ENCODE measurements around the gene SFTPB. TPM values are rescaled to one million over a fixed set of nuclear protein-coding genes. Genes with fewer than 3 reads are reported as not detected.

The SFTPB gene
- total RNA-seq, 3 donors from 2014 or later = 3.7 TPM; not detected in 2

DNA sequence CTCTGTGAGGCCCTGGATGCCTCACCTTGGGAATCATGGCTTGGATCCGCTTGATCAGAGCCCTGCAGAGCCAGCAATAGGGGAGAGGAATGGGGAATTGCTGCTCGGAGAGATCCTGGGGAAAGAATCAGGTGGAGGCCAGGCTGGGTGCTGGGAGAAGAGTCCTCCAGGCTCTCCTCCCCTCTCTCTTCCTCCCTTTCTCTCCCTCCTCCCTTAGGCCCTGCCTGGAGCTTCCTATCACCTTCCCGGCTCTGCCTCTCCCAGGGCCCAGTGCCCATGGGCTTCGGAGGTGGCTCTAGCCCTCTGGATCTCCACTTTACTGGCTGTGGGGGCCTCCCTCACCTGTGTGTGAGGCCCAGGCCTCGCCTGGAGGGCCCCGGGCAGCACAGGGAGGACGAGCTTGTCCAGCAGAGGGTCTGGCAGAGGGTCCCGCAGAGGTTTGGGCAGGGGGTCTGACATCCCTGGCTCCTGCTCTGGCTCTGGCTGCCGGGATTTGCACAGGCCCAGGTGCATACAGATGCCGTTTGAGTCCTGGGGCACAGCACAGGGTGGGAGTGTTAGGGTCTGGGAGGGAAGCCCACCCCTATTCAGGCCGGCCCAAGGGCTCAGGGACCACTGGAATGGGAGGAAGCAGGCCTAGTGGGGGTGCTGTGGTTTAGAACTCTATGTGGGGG is 2.6 kb downstream of the SFTPB start:
- intact Hi-C loops (cut with DNase I; ENCODE audit: low total_unique reads) = no loop called here
- H3K27ac ChIP-seq = no peak overlapping the region
- no peaks in the 10 kb centered on the region for H3K9me3 ChIP-seq
- no peak for TF ChIP-seq POLR2AphosphoS5 (IDR thresholded peaks at IDR 0.05)
- no peak for TF ChIP-seq POLR2A (IDR thresholded peaks at IDR 0.05)
- TF ChIP-seq, protein P1, sequence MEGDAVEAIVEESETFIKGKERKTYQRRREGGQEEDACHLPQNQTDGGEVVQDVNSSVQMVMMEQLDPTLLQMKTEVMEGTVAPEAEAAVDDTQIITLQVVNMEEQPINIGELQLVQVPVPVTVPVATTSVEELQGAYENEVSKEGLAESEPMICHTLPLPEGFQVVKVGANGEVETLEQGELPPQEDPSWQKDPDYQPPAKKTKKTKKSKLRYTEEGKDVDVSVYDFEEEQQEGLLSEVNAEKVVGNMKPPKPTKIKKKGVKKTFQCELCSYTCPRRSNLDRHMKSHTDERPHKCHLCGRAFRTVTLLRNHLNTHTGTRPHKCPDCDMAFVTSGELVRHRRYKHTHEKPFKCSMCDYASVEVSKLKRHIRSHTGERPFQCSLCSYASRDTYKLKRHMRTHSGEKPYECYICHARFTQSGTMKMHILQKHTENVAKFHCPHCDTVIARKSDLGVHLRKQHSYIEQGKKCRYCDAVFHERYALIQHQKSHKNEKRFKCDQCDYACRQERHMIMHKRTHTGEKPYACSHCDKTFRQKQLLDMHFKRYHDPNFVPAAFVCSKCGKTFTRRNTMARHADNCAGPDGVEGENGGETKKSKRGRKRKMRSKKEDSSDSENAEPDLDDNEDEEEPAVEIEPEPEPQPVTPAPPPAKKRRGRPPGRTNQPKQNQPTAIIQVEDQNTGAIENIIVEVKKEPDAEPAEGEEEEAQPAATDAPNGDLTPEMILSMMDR (IDR thresholded peaks at IDR 0.05) = no peak
- no peak for DNase-seq (ENCODE audit: low spot score in 2 of 2)
- H3K27me3 ChIP-seq = no peaks in the 10 kb centered on the region
- H3K36me3 ChIP-seq = no peaks in the 10 kb centered on the region
- no peaks in the 10 kb centered on the region for H3K4me1 ChIP-seq
- H3K4me3 ChIP-seq = no peak overlapping the region

GRCh38 chr2:85663594-85664565 is 4.1 kb downstream of the SFTPB start:
- Histone ChIP-seq H3K27ac (peak overlapping the region in 1 of 2 donors; percentile 7), H3K36me3 (no peaks in the 10 kb centered on the region), H3K27me3 (no peaks in the 10 kb centered on the region), H3K9me3 (no peaks in the 10 kb centered on the region), H3K4me1 (no peaks in the 10 kb centered on the region), H3K4me3 (no peak overlapping the region)
- TF ChIP-seq POLR2AphosphoS5 (IDR thresholded peaks at IDR 0.05) = no peak
- no peak for TF ChIP-seq POLR2A (IDR thresholded peaks at IDR 0.05)
- TF ChIP-seq, protein P1 (IDR thresholded peaks at IDR 0.05) = no peak
- DNase-seq (ENCODE audit: low spot score in 2 of 2) = no peak
- intact Hi-C loops (cut with DNase I; ENCODE audit: low total_unique reads) = no loop called here

- Histone ChIP-seq H3K4me1 (no peaks in the 10 kb centered on the region), H3K27me3 (no peaks in the 10 kb centered on the region), H3K27ac (peak overlapping the region in 1 of 2 donors; percentile 7), H3K9me3 (no peaks in the 10 kb centered on the region), H3K4me3 (no peak overlapping the region), H3K36me3 (no peaks in the 10 kb centered on the region)
- TF ChIP-seq POLR2AphosphoS5 (IDR thresholded peaks at IDR 0.05) = no peak
- no peak for TF ChIP-seq POLR2A (IDR thresholded peaks at IDR 0.05)
- TF ChIP-seq, protein P1 (IDR thresholded peaks at IDR 0.05) = no peak
- DNase-seq (ENCODE audit: low spot score in 2 of 2) = no peak
- intact Hi-C loops (cut with DNase I; ENCODE audit: low total_unique reads) = no loop called here
Observed at GRCh38 chr2:85662899-85663593, 5.0 kb downstream of the SFTPB start.

DNA sequence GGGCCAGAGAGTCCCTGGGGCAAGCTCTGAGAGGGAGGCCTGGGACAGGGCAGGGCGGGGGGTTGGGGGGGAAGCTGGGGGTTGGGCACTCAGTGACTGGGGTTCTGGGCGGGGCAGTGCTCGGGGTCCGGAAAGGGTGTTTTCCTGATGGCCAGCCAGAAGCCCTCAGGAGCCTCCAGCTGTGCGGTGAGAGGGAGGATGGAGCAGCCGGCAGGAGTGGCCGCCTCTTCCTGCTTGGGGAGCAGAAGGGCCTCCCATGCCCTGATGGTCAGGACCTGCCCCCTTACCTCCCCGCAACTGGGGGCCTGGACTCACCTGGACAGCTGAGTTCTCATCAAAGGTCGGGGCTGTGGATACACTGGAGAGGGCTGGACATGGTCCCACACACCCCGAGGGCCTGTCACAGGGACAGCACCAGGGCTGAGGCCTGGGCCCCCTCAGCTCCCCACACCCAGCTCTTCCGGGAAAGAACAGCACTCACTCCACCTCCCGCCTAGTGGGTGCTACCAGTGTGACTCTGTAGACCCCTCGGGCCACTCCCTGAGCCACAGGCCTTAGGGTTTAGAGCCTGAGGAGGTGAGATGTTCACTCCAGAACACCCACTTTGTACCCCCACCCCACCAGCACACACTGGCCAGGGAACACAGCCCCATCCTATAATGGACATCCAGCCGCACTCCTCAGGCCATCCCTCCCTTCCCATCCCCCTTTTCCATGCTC is 6.7 kb downstream of the SFTPB start:
- Histone ChIP-seq H3K27me3 (no peaks in the 10 kb centered on the region), H3K4me1 (no peaks in the 10 kb centered on the region), H3K4me3 (no peak overlapping the region), H3K27ac (peak overlapping the region in 1 of 2 donors; percentile 71), H3K9me3 (no peaks in the 10 kb centered on the region), H3K36me3 (no peaks in the 10 kb centered on the region)
- no peak for DNase-seq (ENCODE audit: low spot score in 2 of 2)
- intact Hi-C loops (cut with DNase I; ENCODE audit: low total_unique reads) = no loop called here
- TF ChIP-seq POLR2AphosphoS5 (IDR thresholded peaks at IDR 0.05) (no peak), POLR2A (IDR thresholded peaks at IDR 0.05) (no peak)
- TF ChIP-seq, protein P1 (IDR thresholded peaks at IDR 0.05) = no peak
